H9 (cell line): ENCODE results near the gene ETV7. TPM values are rescaled to one million over a fixed set of nuclear protein-coding genes. Genes with fewer than 3 reads are reported as not detected.

Source experiments
- DNase-seq: peaks from one replicate; pipeline ENCODE4 v3.0.0-alpha.2; 2017
- H2AFZ ChIP-seq: one replicate; pipeline ENCODE4 v1.6.1; 2013; ENCODE audit warnings: mild to moderate bottlenecking, low read length, control low read depth, moderate library complexity
- H2AK5ac ChIP-seq: 2 replicates; pipeline ENCODE4 v1.6.1; 2013; ENCODE audit warnings: low read length, control low read depth, mixed read lengths; ENCODE audit not compliant: insufficient read length
- H2BK120ac ChIP-seq: one replicate; pipeline ENCODE4 v1.6.1; 2013; ENCODE audit warnings: low read depth, mild to moderate bottlenecking, low read length, control low read depth, inconsistent platforms; ENCODE audit not compliant: poor library complexity, severe bottlenecking
- H2BK12ac ChIP-seq: 2 replicates; pipeline ENCODE4 v1.6.1; 2013; ENCODE audit warnings: low read length, control low read depth, mixed read lengths, low read depth; ENCODE audit not compliant: insufficient read length
- H2BK15ac ChIP-seq: 2 replicates; pipeline ENCODE4 v1.6.1; 2013; ENCODE audit warnings: low read depth, low read length, control low read depth
- H2BK20ac ChIP-seq: one replicate; pipeline ENCODE4 v1.6.1; 2013; ENCODE audit warnings: low read depth, mild to moderate bottlenecking, low read length, control low read depth, inconsistent platforms; ENCODE audit not compliant: poor library complexity, severe bottlenecking
- H2BK5ac ChIP-seq: 2 replicates; pipeline ENCODE4 v1.6.1; 2013; ENCODE audit warnings: low read length, control low read depth, mixed read lengths; ENCODE audit not compliant: insufficient read length
- H3K14ac ChIP-seq: 2 replicates; pipeline ENCODE4 v1.6.1; 2013; ENCODE audit warnings: low read length, control low read depth; ENCODE audit not compliant: insufficient read depth
- H3K18ac ChIP-seq: 2 replicates; pipeline ENCODE4 v1.6.1; 2013; ENCODE audit warnings: low read depth, mild to moderate bottlenecking, mixed read lengths, low read length, control low read depth; ENCODE audit not compliant: insufficient read length
- H3K23ac ChIP-seq: 2 replicates; pipeline ENCODE4 v1.6.1; 2013; ENCODE audit warnings: low read length, control low read depth, mixed read lengths, low read depth; ENCODE audit not compliant: insufficient read length
- H3K23me2 ChIP-seq: 2 replicates; pipeline ENCODE4 v1.6.1; 2013; ENCODE audit warnings: low read depth, mild to moderate bottlenecking, mixed read lengths, low read length, control low read depth; ENCODE audit not compliant: insufficient read length, poor library complexity, severe bottlenecking
- H3K27ac ChIP-seq: 2 replicates; pipeline ENCODE4 v1.5.1; 2013; ENCODE audit warnings: low read length, control low read depth, mixed read lengths, low read depth; ENCODE audit not compliant: insufficient read length
- H3K27me3 ChIP-seq: 2 replicates; pipeline ENCODE4 v1.6.1; 2013; ENCODE audit warnings: low read length, control low read depth, inconsistent platforms; ENCODE audit not compliant: insufficient read depth
- H3K4ac ChIP-seq: 2 replicates; pipeline ENCODE4 v1.6.1; 2013; ENCODE audit warnings: low read depth, mild to moderate bottlenecking, control low read depth, inconsistent platforms, low read length, moderate library complexity
- H3K4me1 ChIP-seq: 2 replicates; pipeline ENCODE4 v1.6.1; 2013; ENCODE audit warnings: low read length, control low read depth, inconsistent platforms; ENCODE audit not compliant: insufficient read depth
- H3K4me2 ChIP-seq: 2 replicates; pipeline ENCODE4 v1.6.1; 2013; ENCODE audit warnings: low read length, control low read depth, mixed read lengths; ENCODE audit not compliant: insufficient read length, insufficient read depth
- H3K56ac ChIP-seq: 2 replicates; pipeline ENCODE4 v1.6.1; 2013; ENCODE audit warnings: low read depth, mild to moderate bottlenecking, mixed read lengths, low read length, control low read depth; ENCODE audit not compliant: insufficient read length
- H3K79me1 ChIP-seq: 2 replicates; pipeline ENCODE4 v1.6.1; 2013; ENCODE audit warnings: low read depth, mild to moderate bottlenecking, moderate library complexity, low read length, control low read depth, inconsistent platforms; ENCODE audit not compliant: insufficient read depth, poor library complexity, severe bottlenecking
- H3K79me2 ChIP-seq: 2 replicates; pipeline ENCODE4 v1.6.1; 2013; ENCODE audit warnings: low read length, control low read depth, inconsistent platforms; ENCODE audit not compliant: insufficient read depth
- H3K9ac ChIP-seq: 2 replicates; pipeline ENCODE4 v1.6.1; 2013; ENCODE audit warnings: low read length, control low read depth, mixed read lengths; ENCODE audit not compliant: insufficient read length; ENCODE audit errors: extremely low read depth
- H3K9me3 ChIP-seq: one replicate; pipeline ENCODE4 v1.6.1; 2013; ENCODE audit warnings: low read depth, low read length, inconsistent platforms; ENCODE audit not compliant: control insufficient read depth
- H3T11ph ChIP-seq: one replicate; pipeline ENCODE4 v1.6.1; 2013; ENCODE audit warnings: mild to moderate bottlenecking, low read length, control low read depth, inconsistent platforms
- H4K20me1 ChIP-seq: one replicate; pipeline ENCODE4 v1.6.1; 2013; ENCODE audit not compliant: control insufficient read depth, insufficient read length, insufficient read depth
- H4K5ac ChIP-seq: 2 replicates; pipeline ENCODE4 v1.6.1; 2013; ENCODE audit warnings: low read depth, mild to moderate bottlenecking, mixed read lengths, low read length, control low read depth; ENCODE audit not compliant: insufficient read length
- H4K8ac ChIP-seq: replicated peaks from 2 replicates; pipeline ENCODE4 v1.6.1; 2013; ENCODE audit warnings: low read length, control low read depth, mixed read lengths, low read depth; ENCODE audit not compliant: insufficient read length
- H4K91ac ChIP-seq: 2 replicates; pipeline ENCODE4 v1.6.1; 2013; ENCODE audit warnings: low read depth, mild to moderate bottlenecking, moderate library complexity, mixed read lengths, low read length, control low read depth; ENCODE audit not compliant: insufficient read length
- H3K27ac Mint-ChIP-seq, 3 experiments: 2 replicates in 2 of 3; 3 replicates in 1 of 3; pipeline ENCODE4 v1.8.0; 2020 to 2021; ENCODE audit warnings: mixed read lengths in 3 of 3, mild to moderate bottlenecking in 1 of 3, moderate library complexity in 1 of 3
- H3K27me3 Mint-ChIP-seq: 2 replicates; pipeline ENCODE4 v1.8.0; 2021; ENCODE audit warnings: low read depth, mild to moderate bottlenecking, moderate library complexity, mixed read lengths
- H3K36me3 Mint-ChIP-seq, 3 experiments: 2 replicates in 2 of 3; 3 replicates in 1 of 3; pipeline ENCODE4 v1.8.0; 2020 to 2021; ENCODE audit warnings: low read depth in 3 of 3, mixed read lengths in 3 of 3; ENCODE audit not compliant: insufficient read depth in 1 of 3
- H3K4me1 Mint-ChIP-seq, 2 experiments: 2 replicates each; pipeline ENCODE4 v1.8.0; 2020; ENCODE audit warnings: mixed read lengths in 2 of 2
- H3K4me3 Mint-ChIP-seq, 2 experiments: 2 replicates in 1 of 2; 3 replicates in 1 of 2; pipeline ENCODE4 v1.8.0; 2020 to 2021; ENCODE audit warnings: mild to moderate bottlenecking in 2 of 2, mixed read lengths in 2 of 2, moderate library complexity in 1 of 2
- H3K9me3 Mint-ChIP-seq, 2 experiments: 2 replicates in 1 of 2; 3 replicates in 1 of 2; pipeline ENCODE4 v1.8.0; 2020; ENCODE audit warnings: mild to moderate bottlenecking in 2 of 2, mixed read lengths in 2 of 2, moderate library complexity in 1 of 2
- CTCF ChIP-seq: fragments of 200-600 bp; sonication (generic); conservative IDR thresholded peaks from 3 replicates; pipeline ENCODE4 v1.8.0; 2021; ENCODE audit warnings: antibody characterized with exemption, mild to moderate bottlenecking
- WGBS: extraction: QIAGEN DNeasy Blood & Tissue Kit; methylation state at CpG from one replicate; pipeline ENCODE4 v1.1.7; 2013; ENCODE audit warnings: missing lambda C conversion rate, low lambda C conversion rate, mixed read lengths; ENCODE audit not compliant: insufficient read length; ENCODE audit errors: extremely low coverage; 5-methylcytosine and 5-hydroxymethylcytosine counted together
- total RNA-seq: library from RNA; stranded (reverse); gene quantifications from 2 replicates; pipeline ENCODE4 v1.2.1, GENCODE V29; 2021

ETV7 gene
- total RNA-seq, 1 experiment from 2014 or later, result 0.92 TPM

- Histone ChIP-seq H3K4me2 (no peak overlapping the region), H4K91ac (no peak overlapping the region), H4K8ac (no peak overlapping the region), H3K27ac (no peak overlapping the region), H3K9ac (no peak overlapping the region), H4K20me1 (no peaks in the 10 kb centered on the region), H2AK5ac (no peak overlapping the region), H3K79me1 (no peaks in the 10 kb centered on the region), H2BK120ac (no peak overlapping the region), H2BK20ac (no peak overlapping the region), H3K56ac (no peak overlapping the region), H2AFZ (no peak overlapping the region), H3K18ac (no peak overlapping the region), H3K4ac (no peak overlapping the region), H3K9me3 (no peaks in the 10 kb centered on the region), H3K79me2 (no peaks in the 10 kb centered on the region), H4K5ac (no peak overlapping the region), H2BK5ac (no peak overlapping the region), H3K4me1 (no peaks in the 10 kb centered on the region), H3K14ac (no peak overlapping the region), H3K27me3 (no peaks in the 10 kb centered on the region), H3K23ac (no peak overlapping the region), H3T11ph (no peak overlapping the region), H2BK12ac (no peak overlapping the region), H2BK15ac (no peak overlapping the region), H3K23me2 (no peaks in the 10 kb centered on the region)
- WGBS, result no CpG with 5 or more reads among the region's 1 CpG
- H3K4me1 Mint-ChIP-seq, result peaks cover 0 to 3% of the 10 kb centered on the region in 2 experiments; a peak in 1 of 4 replicates
- peaks cover 2% of the 10 kb centered on the region for H3K27me3 Mint-ChIP-seq
- no peak for DNase-seq
- no peak overlapping the region for H3K4me3 Mint-ChIP-seq
- no peak for TF ChIP-seq CTCF
- no peak overlapping the region; a peak in 1 of 7 replicates for H3K27ac Mint-ChIP-seq
- H3K36me3 Mint-ChIP-seq, result no peaks in the 10 kb centered on the region
- H3K9me3 Mint-ChIP-seq, result peaks cover 0 to 2% of the 10 kb centered on the region in 2 experiments; a peak in 2 of 5 replicates
Observed at GRCh38 chr6:36399970-36400369, 12.5 kb upstream of the ETV7 start.
